Stomach smooth muscle (tissue), 2 donors: ENCODE data around the gene IL32.
"Not testable (repeated sequence)": the region's sequence is repeated elsewhere in the genome, so short reads cannot be mapped to it uniquely, and the experiment has no call there.

Experiments
- H3K27ac ChIP-seq: one replicate; pipeline ENCODE4 v1.7.0; 2013; ENCODE audit warnings: mild to moderate bottlenecking, low read length, inconsistent platforms
- H3K27me3 ChIP-seq, 2 donors: one replicate each; pipeline ENCODE4 v1.7.0; 2013; ENCODE audit warnings: low read length in 2 of 2; ENCODE audit not compliant: insufficient read depth in 2 of 2, control insufficient read depth in 1 of 2
- H3K36me3 ChIP-seq, 2 donors: one replicate each; pipeline ENCODE4 v1.7.0; 2013; ENCODE audit warnings: low read length in 2 of 2; ENCODE audit not compliant: control insufficient read depth in 2 of 2, insufficient read depth in 2 of 2
- H3K4me1 ChIP-seq: one replicate; pipeline ENCODE4 v1.7.0; 2013; ENCODE audit warnings: low read length; ENCODE audit not compliant: control insufficient read depth, insufficient read depth
- H3K4me3 ChIP-seq, 2 donors: one replicate each; pipeline ENCODE4 v1.7.0; 2013; ENCODE audit warnings: low read length in 2 of 2
- H3K9ac ChIP-seq, 2 donors: one replicate each; pipeline ENCODE4 v1.7.0; 2013; ENCODE audit warnings: low read length in 2 of 2, mild to moderate bottlenecking in 1 of 2
- H3K9me3 ChIP-seq, 2 donors: one replicate each; pipeline ENCODE4 v1.7.0; 2013; ENCODE audit warnings: low read length in 2 of 2; ENCODE audit not compliant: control insufficient read depth in 2 of 2
- donor health status: healthy.
- donor health status: Pancreatic carcinoma.

Gene IL32

DNA sequence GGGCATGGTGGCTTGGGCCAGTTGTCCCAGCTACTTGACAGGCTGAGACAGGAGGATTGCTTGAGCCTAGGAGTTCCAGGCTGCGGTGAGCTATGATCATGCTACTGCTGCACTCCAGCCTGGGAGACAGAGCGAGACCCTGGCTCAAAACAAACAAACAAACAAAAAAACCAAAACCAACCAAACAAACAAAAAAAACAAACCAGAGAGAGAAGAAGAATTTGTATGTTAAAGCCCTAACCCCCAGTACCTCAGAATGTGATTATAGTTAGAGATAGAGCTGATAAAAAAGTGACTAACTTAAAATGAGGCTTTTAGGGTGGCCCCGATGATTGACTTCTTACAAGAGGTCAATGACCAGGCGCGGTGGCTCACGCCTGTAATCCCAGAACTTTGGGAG lies 20.7 kb upstream of the IL32 start:
- Histone ChIP-seq H3K36me3 (no peaks in the 10 kb centered on the region), H3K27me3 (peaks cover 23 to 48% of the 10 kb centered on the region in 2 donors), H3K27ac (no peak overlapping the region), H3K4me3 (no peak overlapping the region), H3K9ac (no peak overlapping the region), H3K4me1 (peaks cover 15% of the 10 kb centered on the region), H3K9me3 (no peaks in the 10 kb centered on the region)

GRCh38 chr16:3045758-3046640 lies 19.4 kb upstream of the IL32 start, which contains the start of gene MMP25:
MMP25 (plus strand) TSS chr16:3046561; CDS start chr16:3046918, 357 bp downstream.
- Histone ChIP-seq H3K9me3 (no peaks in the 10 kb centered on the region), H3K27me3 (peaks cover 23 to 53% of the 10 kb centered on the region in 2 donors), H3K36me3 (no peaks in the 10 kb centered on the region), H3K4me1 (peaks cover 15% of the 10 kb centered on the region), H3K9ac (no peak within 1 kb of the TSS), H3K27ac (no peak within 1 kb of the TSS), H3K4me3 (peak within 1 kb of the TSS; percentile 46 to 69)

GRCh38 chr16:3046641-3047386 lies 18.6 kb upstream of the IL32 start:
- Histone ChIP-seq H3K27ac (no peak overlapping the region), H3K9ac (no peak overlapping the region), H3K27me3 (peaks cover 23 to 53% of the 10 kb centered on the region in 2 donors), H3K36me3 (no peaks in the 10 kb centered on the region), H3K9me3 (no peaks in the 10 kb centered on the region), H3K4me3 (no peak overlapping the region), H3K4me1 (peaks cover 15% of the 10 kb centered on the region)

DNA sequence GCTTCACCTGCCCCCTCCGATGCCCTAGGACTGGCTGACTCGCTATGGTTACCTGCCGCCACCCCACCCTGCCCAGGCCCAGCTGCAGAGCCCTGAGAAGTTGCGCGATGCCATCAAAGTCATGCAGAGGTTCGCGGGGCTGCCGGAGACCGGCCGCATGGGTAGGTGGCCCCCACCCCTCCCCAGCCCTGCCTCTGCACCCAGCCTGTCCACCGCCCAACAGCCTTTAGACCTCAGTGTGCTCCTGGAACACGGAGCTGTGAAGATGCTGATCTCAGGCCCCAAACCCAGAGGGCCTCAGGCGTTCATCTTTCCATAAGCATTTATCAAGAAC lies 18.1 kb upstream of the IL32 start:
- H3K36me3 ChIP-seq = no peaks in the 10 kb centered on the region
- H3K4me1 ChIP-seq = peaks cover 15% of the 10 kb centered on the region
- no peak overlapping the region for H3K9ac ChIP-seq
- peaks cover 21 to 53% of the 10 kb centered on the region in 2 donors for H3K27me3 ChIP-seq
- no peaks in the 10 kb centered on the region for H3K9me3 ChIP-seq
- H3K4me3 ChIP-seq = no peak overlapping the region
- no peak overlapping the region for H3K27ac ChIP-seq

DNA sequence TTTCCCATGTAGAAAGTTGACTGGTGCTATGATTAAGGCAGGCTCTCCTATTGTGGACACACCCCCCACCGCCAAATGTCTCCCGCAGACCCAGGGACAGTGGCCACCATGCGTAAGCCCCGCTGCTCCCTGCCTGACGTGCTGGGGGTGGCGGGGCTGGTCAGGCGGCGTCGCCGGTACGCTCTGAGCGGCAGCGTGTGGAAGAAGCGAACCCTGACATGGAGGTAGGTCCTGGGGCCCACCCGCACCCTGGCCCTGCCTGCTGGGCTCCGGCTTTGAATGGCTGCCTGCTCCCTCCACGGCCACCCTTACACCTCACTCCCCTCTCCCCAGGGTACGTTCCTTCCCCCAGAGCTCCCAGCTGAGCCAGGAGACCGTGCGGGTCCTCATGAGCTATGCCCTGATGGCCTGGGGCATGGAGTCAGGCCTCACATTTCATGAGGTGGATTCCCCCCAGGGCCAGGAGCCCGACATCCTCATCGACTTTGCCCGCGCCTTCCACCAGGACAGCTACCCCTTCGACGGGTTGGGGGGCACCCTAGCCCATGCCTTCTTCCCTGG lies 15.4 kb upstream of the IL32 start:
- Histone ChIP-seq H3K4me1 (peaks cover 15% of the 10 kb centered on the region), H3K27ac (no peak overlapping the region), H3K9me3 (no peaks in the 10 kb centered on the region), H3K9ac (no peak overlapping the region), H3K27me3 (peaks cover 7 to 35% of the 10 kb centered on the region in 2 donors), H3K36me3 (no peaks in the 10 kb centered on the region), H3K4me3 (no peak overlapping the region)

DNA sequence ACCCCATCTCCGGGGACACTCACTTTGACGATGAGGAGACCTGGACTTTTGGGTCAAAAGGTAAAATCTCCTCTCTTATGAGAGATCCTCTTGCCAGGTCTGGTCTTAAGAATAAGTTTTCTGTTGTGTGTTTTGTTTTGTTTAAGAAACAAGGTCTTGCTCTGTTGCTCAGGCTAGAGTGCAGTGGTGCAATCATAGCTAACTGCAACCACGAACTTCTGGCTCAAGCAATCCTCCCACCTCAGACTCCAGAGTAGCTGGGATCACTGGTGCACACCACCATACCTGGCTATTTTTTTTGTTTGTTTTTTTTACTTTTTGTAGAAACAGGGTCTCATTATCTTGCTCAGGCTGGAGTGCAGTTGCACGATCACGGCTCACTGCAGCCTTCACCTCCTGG lies 15.0 kb upstream of the IL32 start:
- Histone ChIP-seq H3K4me3 (no peak overlapping the region), H3K27me3 (peaks cover 5 to 32% of the 10 kb centered on the region in 2 donors)

DNA sequence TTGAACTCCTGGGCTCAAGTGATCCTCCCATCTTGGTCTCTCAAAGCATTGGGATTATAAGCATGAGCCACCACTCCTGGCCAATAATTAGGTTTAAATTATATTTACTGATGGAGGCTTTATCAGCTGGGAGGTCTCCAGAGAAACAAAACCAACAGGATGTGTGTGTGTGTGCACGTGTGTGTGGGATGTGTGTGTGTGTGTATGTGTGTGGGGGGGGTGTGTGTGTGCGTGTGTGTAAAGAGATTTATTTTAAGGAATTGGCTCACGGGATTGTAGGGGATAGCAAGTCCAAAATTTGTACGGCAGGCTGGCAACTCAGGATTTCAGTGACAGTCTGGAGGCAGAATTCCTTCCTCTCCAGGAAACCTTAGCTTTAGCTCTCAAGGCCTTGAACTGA lies 14.4 kb upstream of the IL32 start:
- Histone ChIP-seq H3K9ac (no peak overlapping the region), H3K27me3 (peaks cover 5 to 29% of the 10 kb centered on the region in 2 donors), H3K27ac (no peak overlapping the region), H3K9me3 (no peaks in the 10 kb centered on the region), H3K4me1 (peaks cover 8% of the 10 kb centered on the region), H3K4me3 (no peak overlapping the region), H3K36me3 (no peaks in the 10 kb centered on the region)

More for the DNA sequence above, 15.0 kb upstream of the IL32 start:
- Histone ChIP-seq H3K9me3 (no peaks in the 10 kb centered on the region), H3K36me3 (no peaks in the 10 kb centered on the region), H3K9ac (no peak overlapping the region), H3K27ac (no peak overlapping the region), H3K4me1 (peaks cover 12% of the 10 kb centered on the region)

GRCh38 chr16:3051494-3051893 lies 13.9 kb upstream of the IL32 start:
- Histone ChIP-seq H3K4me1 (peaks cover 4% of the 10 kb centered on the region), H3K27ac (no peak overlapping the region), H3K27me3 (peaks cover 5 to 24% of the 10 kb centered on the region in 2 donors)

DNA sequence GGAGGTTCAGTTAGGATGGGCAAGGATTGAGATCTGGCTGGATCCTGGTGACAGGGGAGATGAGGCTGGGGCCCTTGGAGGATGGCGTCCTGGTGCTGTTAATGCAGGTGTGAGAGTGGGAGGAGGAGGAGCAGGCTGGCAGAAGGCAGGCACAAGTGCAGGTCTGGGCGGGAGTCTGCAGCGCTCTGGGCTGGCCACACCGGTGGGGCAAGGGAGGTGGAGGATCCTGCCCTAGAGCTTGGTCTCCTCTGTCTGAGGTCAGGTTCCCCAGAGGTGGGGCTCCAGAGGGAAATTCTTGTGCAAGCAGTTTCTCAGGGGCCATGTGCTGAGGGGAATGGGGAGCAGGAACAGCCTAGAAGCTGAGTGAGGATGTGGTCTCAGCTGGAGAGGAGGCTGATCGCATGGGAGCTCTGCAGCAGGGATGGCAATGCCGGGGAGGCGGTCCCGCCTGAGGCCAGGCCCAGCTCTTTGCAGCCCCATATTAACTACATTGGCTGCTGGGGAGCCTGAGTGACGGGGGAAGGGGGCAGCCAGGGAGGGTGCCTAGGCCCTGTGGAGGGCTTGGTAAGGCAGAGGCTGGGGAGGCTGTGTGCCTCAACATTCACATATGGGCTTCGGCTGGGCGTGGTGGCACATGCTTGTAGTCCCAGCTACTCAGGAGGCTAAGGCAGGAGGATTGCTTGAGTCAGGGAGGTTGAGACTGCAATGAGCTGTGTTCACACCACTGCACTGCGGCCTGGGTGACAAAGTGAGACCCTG lies 12.7 kb upstream of the IL32 start:
- H3K4me1 ChIP-seq, H3K9ac ChIP-seq, H3K36me3 ChIP-seq, H3K27ac ChIP-seq, H3K9me3 ChIP-seq, H3K4me3 ChIP-seq: not testable (repeated sequence)
- H3K27me3 ChIP-seq = peaks cover 2 to 13% of the 10 kb centered on the region in 2 donors

More at GRCh38 chr16:3051494-3051893, 13.9 kb upstream of the IL32 start:
- no peak overlapping the region for H3K9ac ChIP-seq
- H3K9me3 ChIP-seq = no peaks in the 10 kb centered on the region
- H3K4me3 ChIP-seq = no peak overlapping the region
- no peaks in the 10 kb centered on the region for H3K36me3 ChIP-seq

- not testable (repeated sequence) for H3K9me3 ChIP-seq, H3K4me3 ChIP-seq, H3K4me1 ChIP-seq, H3K36me3 ChIP-seq, H3K9ac ChIP-seq, H3K27ac ChIP-seq
- peaks cover 2 to 13% of the 10 kb centered on the region in 2 donors for H3K27me3 ChIP-seq
Measured at GRCh38 chr16:3053330-3053710, 12.1 kb upstream of the IL32 start.
